OCI-LY3 (cell line): ENCODE data around the gene MSI2.

ENCODE experiments used
- CTCF ChIP-seq: fragments of 200-600, 300-600 bp; sonication (generic); IDR thresholded peaks from 2 replicates; pipeline ENCODE4 v1.5.1; 2014; ENCODE audit warnings: antibody characterized with exemption, low read length, low read depth
- EZH2phosphoT487 ChIP-seq: fragments of 200-600 bp; shearing (Covaris generic); IDR thresholded peaks from 2 replicates; pipeline ENCODE4 v1.6.1; 2018; ENCODE audit warnings: antibody characterized with exemption, mixed run types, low read depth

GRCh38 chr17:57648720-57649119, 392.4 kb downstream of the MSI2 start:
- TF ChIP-seq CTCF (no peak), EZH2phosphoT487 (no peak)
